CD14-positive monocyte (primary cell): ENCODE data around the gene DNAH3. TPM values are rescaled to one million over a fixed set of nuclear protein-coding genes. Genes with fewer than 3 reads are reported as not detected.

ENCODE experiments used
- DNase-seq, 3 donors: peaks; one replicate each; pipeline ENCODE4 v3.0.0-alpha.2; 2011 to 2022
- H2AFZ ChIP-seq: 2 replicates; pipeline ENCODE4 v1.6.0; 2012; ENCODE audit warnings: mild to moderate bottlenecking, low read depth, low read length, inconsistent platforms; ENCODE audit not compliant: insufficient read depth, poor library complexity, severe bottlenecking
- H3K27ac ChIP-seq, 2 donors: 1 replicate in 1 of 2; 2 replicates in 1 of 2; pipeline ENCODE4 v1.5.1; 2012 to 2013; ENCODE audit warnings: low read length in 2 of 2, control low read depth in 1 of 2, inconsistent platforms in 1 of 2, low read depth in 1 of 2, mild to moderate bottlenecking in 1 of 2
- H3K27me3 ChIP-seq, 2 donors: one replicate each; pipeline versions ENCODE4 v1.6.0 to v1.6.1; 2011 to 2013; ENCODE audit warnings: low read length in 2 of 2; ENCODE audit not compliant: control insufficient read depth in 2 of 2, insufficient read depth in 2 of 2
- H3K36me3 ChIP-seq, 2 donors: replicated peaks in 1 of 2; 1 replicate in 1 of 2; 2 replicates in 1 of 2; pipeline versions ENCODE4 v1.5.1 to v1.6.1; 2012 to 2013; ENCODE audit warnings: low read length in 2 of 2, control low read depth in 1 of 2, inconsistent platforms in 1 of 2, mild to moderate bottlenecking in 1 of 2; ENCODE audit not compliant: insufficient read depth in 2 of 2, control insufficient read depth in 1 of 2
- H3K4me1 ChIP-seq, 2 donors: 1 replicate in 1 of 2; 2 replicates in 1 of 2; pipeline versions ENCODE4 v1.5.1 to v1.6.1; 2012 to 2013; ENCODE audit warnings: low read length in 2 of 2, control low read depth in 1 of 2, inconsistent platforms in 1 of 2, mild to moderate bottlenecking in 1 of 2, moderate library complexity in 1 of 2; ENCODE audit not compliant: insufficient read depth in 2 of 2, control insufficient read depth in 1 of 2
- H3K4me2 ChIP-seq: replicated peaks from 2 replicates; pipeline ENCODE3; 2012; ENCODE audit warnings: low read length, moderate library complexity, mild to moderate bottlenecking; ENCODE audit not compliant: poor library complexity, severe bottlenecking; ENCODE audit errors: extremely low read depth
- H3K4me3 ChIP-seq, 3 experiments: fragments of 200-600 bp in 1 of 3; sonication (generic) in 1 of 3; replicated peaks in 1 of 3; 1 replicate in 2 of 3; 2 replicates in 1 of 3; pipeline ENCODE4 v1.5.1; 2011 to 2013; ENCODE audit warnings: low read length in 3 of 3, mild to moderate bottlenecking in 3 of 3, control low read depth in 2 of 3, low read depth in 2 of 3, inconsistent platforms in 1 of 3, moderate library complexity in 1 of 3
- H3K79me2 ChIP-seq: 2 replicates; pipeline ENCODE4 v1.6.0; 2012; ENCODE audit warnings: mild to moderate bottlenecking, control low read depth, inconsistent platforms, low read length, moderate library complexity; ENCODE audit not compliant: insufficient read depth
- H3K9ac ChIP-seq: 2 replicates; pipeline ENCODE4 v1.6.0; 2017; ENCODE audit warnings: low read length, mild to moderate bottlenecking; ENCODE audit not compliant: insufficient read depth, poor library complexity, severe bottlenecking
- H3K9me3 ChIP-seq, 2 donors: replicated peaks in 1 of 2; 1 replicate in 1 of 2; 2 replicates in 1 of 2; pipeline versions ENCODE4 v1.5.1 to v1.6.1; 2012 to 2013; ENCODE audit warnings: low read length in 2 of 2, control low read depth in 1 of 2; ENCODE audit not compliant: control insufficient read depth in 1 of 2, insufficient read depth in 1 of 2
- H4K20me1 ChIP-seq: 2 replicates; pipeline ENCODE4 v1.6.0; 2012; ENCODE audit warnings: mild to moderate bottlenecking, low read length, control low read depth, moderate library complexity; ENCODE audit not compliant: insufficient read depth
- H3K27ac Mint-ChIP-seq, 7 donors: one replicate each; pipeline ENCODE4 v1.8.0; 2020; ENCODE audit warnings: mild to moderate bottlenecking in 7 of 7, mixed read lengths in 7 of 7, moderate library complexity in 6 of 7, inconsistent platforms in 2 of 7
- H3K27me3 Mint-ChIP-seq, 3 donors: one replicate each; pipeline ENCODE4 v1.8.0; 2021 to 2022; ENCODE audit warnings: low read depth in 3 of 3, mild to moderate bottlenecking in 3 of 3, mixed read lengths in 3 of 3, moderate library complexity in 3 of 3, inconsistent platforms in 1 of 3
- H3K36me3 Mint-ChIP-seq, 2 donors: one replicate each; pipeline ENCODE4 v1.8.0; 2020; ENCODE audit warnings: mixed read lengths in 2 of 2, inconsistent platforms in 1 of 2, mild to moderate bottlenecking in 1 of 2
- H3K4me1 Mint-ChIP-seq: one replicate; pipeline ENCODE4 v1.8.0; 2020; ENCODE audit warnings: mild to moderate bottlenecking, mixed read lengths
- H3K4me3 Mint-ChIP-seq, 2 donors: one replicate each; pipeline ENCODE4 v1.8.0; 2020; ENCODE audit warnings: mild to moderate bottlenecking in 2 of 2, mixed read lengths in 2 of 2, moderate library complexity in 1 of 2
- H3K9me3 Mint-ChIP-seq, 7 donors: one replicate each; pipeline ENCODE4 v1.8.0; 2020 to 2022; ENCODE audit warnings: mixed read lengths in 7 of 7, mild to moderate bottlenecking in 6 of 7, moderate library complexity in 6 of 7, inconsistent platforms in 2 of 7
- CTCF ChIP-seq: fragments of 200-600 bp; IDR thresholded peaks from one replicate; pipeline ENCODE4 v1.8.0; 2022; ENCODE audit warnings: antibody characterized with exemption, mild to moderate bottlenecking
- WGBS: methylation state at CpG from one replicate; pipeline ENCODE4 v1.1.5; 2013; ENCODE audit warnings: missing lambda C conversion rate; ENCODE audit not compliant: insufficient coverage; 5-methylcytosine and 5-hydroxymethylcytosine counted together
- intact Hi-C, 2 donors: fragments of 100-400 bp; cut with micrococcal nuclease; formaldehyde crosslinking; loops; one replicate each; pipeline versions ENCODE4 v1.15.0 to v1.15.1; 2023
- polyA plus RNA-seq, 3 donors: library from polyadenylated mRNA; depleted of rRNA in 1 of 3; unstranded in 2 of 3; stranded (reverse) in 1 of 3; fragments of 300-500 nt in 2 of 3; fragments of >200 nt in 1 of 3; fragmentation: Illumina TruSeq in 2 of 3; gene quantifications; 1 replicate in 2 of 3; 2 replicates in 1 of 3; pipeline ENCODE4 v1.2.3, GENCODE V29; 2012 to 2021

DNAH3 gene
- polyA plus RNA-seq, 3 donors: not detected

- H3K9ac ChIP-seq: peak overlapping the region; percentile 91
- peak overlapping the region; percentile 89 to 95 for H3K4me3 Mint-ChIP-seq
- H3K27me3 Mint-ChIP-seq: peaks cover 0 to 6% (median 0%) of the 10 kb centered on the region in 3 donors
- peak overlapping the region; percentile 96 to 100 (median 99) for H3K27ac Mint-ChIP-seq
- H3K4me2 ChIP-seq: peak overlapping the region; percentile 91
- H3K27ac ChIP-seq: peak overlapping the region; percentile 87 to 97
- H3K36me3 ChIP-seq: no peaks in the 10 kb centered on the region
- H3K4me1 ChIP-seq: peaks cover 61 to 85% of the 10 kb centered on the region in 2 donors
- peaks cover 82% of the 10 kb centered on the region for H3K4me1 Mint-ChIP-seq
- H3K9me3 Mint-ChIP-seq: peaks cover 0 to 2% (median 0%) of the 10 kb centered on the region in 7 donors
- H3K79me2 ChIP-seq: peaks cover 65% of the 10 kb centered on the region
- no peaks in the 10 kb centered on the region for H3K27me3 ChIP-seq
- no peak for TF ChIP-seq CTCF
- H3K36me3 Mint-ChIP-seq: peaks cover 14 to 27% of the 10 kb centered on the region in 2 donors
- peaks cover 14% of the 10 kb centered on the region for H4K20me1 ChIP-seq
- peak overlapping the region; percentile 53 to 83 (median 76) for H3K4me3 ChIP-seq
- WGBS: 50% methylated on average over 21 of the region's 27 CpGs
- DNase-seq: peak; percentile 79 to 90 (median 85)
- peak overlapping the region; percentile 54 for H2AFZ ChIP-seq
- H3K9me3 ChIP-seq: no peaks in the 10 kb centered on the region
- intact Hi-C loops: no loop called here
Observed at GRCh38 chr16:20901436-20902112, 249.1 kb downstream of the DNAH3 start.

- peak overlapping the region; percentile 96 to 100 (median 99) for H3K27ac Mint-ChIP-seq
- Histone ChIP-seq H3K4me3 (peak overlapping the region; percentile 53 to 83 (median 76)), H3K4me1 (peaks cover 60 to 80% of the 10 kb centered on the region in 2 donors), H3K27ac (peak overlapping the region; percentile 87 to 97), H3K4me2 (peak overlapping the region; percentile 91), H3K9me3 (no peaks in the 10 kb centered on the region), H2AFZ (peak overlapping the region; percentile 54), H3K79me2 (peaks cover 70% of the 10 kb centered on the region), H3K27me3 (no peaks in the 10 kb centered on the region), H3K36me3 (peaks cover 0 to under 1% of the 10 kb centered on the region in 2 donors), H4K20me1 (peaks cover 14% of the 10 kb centered on the region), H3K9ac (peak overlapping the region; percentile 91)
- no peak for TF ChIP-seq CTCF
- intact Hi-C loops: no loop called here
- peaks cover 77% of the 10 kb centered on the region for H3K4me1 Mint-ChIP-seq
- H3K4me3 Mint-ChIP-seq: peak overlapping the region; percentile 89 to 95
- DNase-seq: no peak
- peaks cover 14 to 30% of the 10 kb centered on the region in 2 donors for H3K36me3 Mint-ChIP-seq
- H3K27me3 Mint-ChIP-seq: peaks cover 0 to 6% (median 0%) of the 10 kb centered on the region in 3 donors
- H3K9me3 Mint-ChIP-seq: peaks cover 0 to 2% (median 0%) of the 10 kb centered on the region in 7 donors
- 1% methylated on average over 18 of the region's 20 CpGs for WGBS
Observed at GRCh38 chr16:20901068-20901435, 249.6 kb downstream of the DNAH3 start.
